IPS DF 6.9 (cell line): ENCODE results near the gene ZNF771.

ENCODE experiments used
- DNase-seq: peaks from one replicate; pipeline ENCODE4 v3.0.0-alpha.2; 2013; ENCODE audit warnings: low read depth, low spot score
- H3K27ac ChIP-seq: one replicate; pipeline ENCODE4 v1.5.1; 2013; ENCODE audit warnings: low read length, control low read depth
- H3K27me3 ChIP-seq: 2 replicates; pipeline ENCODE4 v1.6.1; 2013; ENCODE audit warnings: mild to moderate bottlenecking, low read length; ENCODE audit not compliant: control insufficient read depth, insufficient read depth
- H3K36me3 ChIP-seq: 2 replicates; pipeline ENCODE4 v1.6.1; 2013; ENCODE audit warnings: low read length; ENCODE audit not compliant: control insufficient read depth, insufficient read depth
- H3K4me1 ChIP-seq: 2 replicates; pipeline ENCODE4 v1.6.1; 2013; ENCODE audit warnings: low read length; ENCODE audit not compliant: control insufficient read depth, insufficient read depth
- H3K4me3 ChIP-seq: 2 replicates; pipeline ENCODE4 v1.5.1; 2013; ENCODE audit warnings: mild to moderate bottlenecking, low read length
- H3K9me3 ChIP-seq: 2 replicates; pipeline ENCODE4 v1.6.1; 2013; ENCODE audit warnings: low read length, inconsistent platforms; ENCODE audit not compliant: control insufficient read depth, insufficient read depth
- WGBS: extraction: QIAGEN DNeasy Blood & Tissue Kit; methylation state at CpG from one replicate; pipeline ENCODE4 v1.1.7; 2013; ENCODE audit warnings: mixed read lengths, missing lambda C conversion rate; ENCODE audit not compliant: insufficient read length, insufficient coverage; 5-methylcytosine and 5-hydroxymethylcytosine counted together

Gene ZNF771

DNA sequence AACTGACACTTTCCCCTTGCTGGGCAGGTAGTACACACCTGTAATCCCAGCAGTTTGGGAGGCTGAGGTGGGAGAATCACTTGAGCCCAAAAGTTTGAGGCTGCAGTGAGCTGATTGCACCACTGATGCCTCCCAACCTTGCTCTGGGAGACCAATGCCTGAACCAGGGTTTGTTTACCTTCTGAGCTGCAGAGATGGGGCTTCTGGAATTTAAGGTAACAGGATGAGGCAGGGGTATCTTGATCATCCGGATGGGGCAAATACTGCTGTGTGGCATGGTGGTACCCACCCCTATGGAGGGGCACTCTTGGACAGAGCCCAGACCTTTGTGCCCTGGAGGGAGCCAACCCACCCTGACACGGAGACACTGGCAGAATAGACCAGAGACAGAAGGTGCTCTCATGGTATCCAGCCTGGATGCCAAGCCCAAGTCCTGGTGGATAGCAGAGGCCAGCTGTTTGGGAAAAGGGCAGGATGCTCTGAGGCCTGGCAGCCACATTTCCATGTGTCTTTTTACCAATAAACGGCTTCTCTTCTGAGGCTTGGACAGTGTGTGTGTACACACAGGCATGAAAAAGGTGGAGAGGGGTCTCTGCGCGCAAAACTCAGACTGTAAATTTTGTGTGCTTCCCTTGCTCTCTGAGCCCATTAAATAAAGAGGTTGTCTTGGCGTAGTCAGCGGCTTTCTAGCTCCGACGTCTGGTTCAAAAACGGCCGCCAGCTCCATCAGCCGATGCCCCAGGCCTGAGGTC lies 7.8 kb upstream of the ZNF771 start:
- Histone ChIP-seq H3K4me3 (peak overlapping the region; percentile 33; the same call in 1 of the 2 replicates), H3K4me1 (no peaks in the 10 kb centered on the region), H3K9me3 (no peaks in the 10 kb centered on the region), H3K36me3 (peaks cover 17% of the 10 kb centered on the region), H3K27ac (no peak overlapping the region), H3K27me3 (no peaks in the 10 kb centered on the region)
- no CpG with 5 or more reads among the region's 12 CpGs for WGBS
- DNase-seq, result no peak

DNA sequence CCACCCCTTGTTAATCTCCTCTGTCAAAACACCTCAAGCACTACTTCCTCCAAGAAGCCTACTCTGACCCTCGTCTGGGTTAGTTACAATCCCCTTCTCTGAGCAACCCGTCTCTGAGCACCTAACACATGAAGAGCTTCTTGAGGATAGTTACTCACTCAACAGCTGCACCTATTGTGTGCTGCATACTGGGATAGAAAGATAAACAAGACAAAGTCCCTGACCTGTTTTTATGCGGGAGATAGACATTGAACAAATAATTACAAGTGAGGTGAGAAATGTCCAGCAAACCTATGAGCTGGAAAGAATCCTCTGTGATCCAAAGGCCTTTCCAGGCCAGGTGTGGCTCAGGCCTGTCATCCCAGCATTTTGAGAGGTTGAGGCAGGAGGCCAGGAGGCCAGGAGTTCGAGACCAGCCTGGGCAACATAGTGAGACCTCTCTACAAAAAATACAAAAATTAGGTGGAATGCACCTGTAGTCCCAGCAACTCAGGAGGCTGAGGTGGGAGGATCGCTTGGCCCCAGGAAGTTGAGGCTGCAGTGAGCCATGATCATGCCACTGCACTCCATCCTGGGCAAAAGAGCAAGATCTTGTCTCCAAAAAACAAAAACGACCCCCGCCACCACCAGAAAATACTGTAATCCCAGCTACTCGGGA lies 5.5 kb upstream of the ZNF771 start:
- Histone ChIP-seq H3K4me1 (no peaks in the 10 kb centered on the region), H3K27me3 (no peaks in the 10 kb centered on the region), H3K27ac (no peak overlapping the region), H3K9me3 (no peaks in the 10 kb centered on the region), H3K36me3 (peaks cover 17% of the 10 kb centered on the region), H3K4me3 (no peak overlapping the region)
- no peak for DNase-seq
- WGBS, result no CpG with 5 or more reads among the region's 8 CpGs

DNA sequence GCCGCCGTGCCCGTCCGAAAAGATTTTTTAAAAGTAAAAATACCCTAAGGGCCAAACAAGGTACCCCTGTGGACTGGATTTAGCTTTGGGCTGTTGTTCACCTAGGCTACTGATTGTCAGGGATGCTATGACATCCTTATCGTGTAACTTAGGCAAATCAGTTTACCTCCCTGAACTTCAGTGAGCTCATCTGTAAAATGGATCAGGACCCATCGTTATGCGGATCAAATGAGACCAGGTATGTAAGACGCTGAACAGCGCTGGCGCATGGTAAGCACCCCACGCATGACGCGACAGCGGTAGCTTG lies 658 bp upstream of the ZNF771 start:
- no CpG with 5 or more reads among the region's 14 CpGs for WGBS
- Histone ChIP-seq H3K4me3 (peak overlapping the region; percentile 76; the same call in 1 of the 2 replicates), H3K36me3 (peaks cover 5% of the 10 kb centered on the region; the same call in 1 of the 2 replicates), H3K4me1 (0 out of 2 replicates have a peak, but pooled peaks cover 5% of the 10 kb centered on the region), H3K27me3 (no peaks in the 10 kb centered on the region), H3K9me3 (no peaks in the 10 kb centered on the region), H3K27ac (no peak overlapping the region)
- no peak for DNase-seq

DNA sequence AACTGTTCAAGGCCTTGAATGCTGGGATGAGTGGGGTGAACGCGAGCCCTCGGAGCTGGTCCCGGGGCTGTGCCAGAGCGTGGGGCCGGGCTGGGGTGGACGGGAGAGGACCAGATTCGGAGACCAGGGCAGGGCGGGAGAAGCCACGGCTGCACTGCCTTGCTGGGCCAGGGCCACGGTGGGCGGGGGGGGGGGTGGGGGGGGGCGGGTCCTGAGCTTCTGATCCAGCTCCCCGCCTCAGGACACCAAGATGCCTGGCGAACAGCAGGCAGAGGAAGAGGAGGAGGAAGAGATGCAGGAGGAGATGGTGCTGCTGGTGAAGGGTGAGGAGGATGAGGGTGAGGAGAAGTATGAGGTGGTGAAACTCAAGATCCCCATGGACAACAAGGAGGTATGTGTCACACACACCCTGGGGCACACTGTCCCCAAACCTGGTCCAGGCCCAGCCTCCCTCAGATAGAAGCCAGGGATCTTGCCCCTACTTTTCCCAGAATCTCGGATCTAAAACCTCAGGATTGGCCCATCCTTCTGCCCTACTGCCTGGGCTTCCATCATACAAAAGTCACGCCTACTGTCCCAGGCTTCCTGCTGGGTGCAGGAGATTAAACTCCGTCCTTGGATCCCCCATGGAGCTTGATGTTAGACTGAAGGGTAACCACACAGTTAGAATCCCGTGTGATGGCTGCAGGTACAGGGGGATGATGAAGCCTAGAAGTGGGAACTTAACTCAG lies 563 bp downstream of the ZNF771 start:
- no peak for DNase-seq
- Histone ChIP-seq H3K27me3 (no peaks in the 10 kb centered on the region), H3K4me3 (peak overlapping the region; percentile 76), H3K9me3 (no peaks in the 10 kb centered on the region), H3K4me1 (0 out of 2 replicates have a peak, but pooled peaks cover 5% of the 10 kb centered on the region), H3K27ac (no peak overlapping the region), H3K36me3 (peaks cover 7% of the 10 kb centered on the region; the same call in 1 of the 2 replicates)
- WGBS, result no CpG with 5 or more reads among the region's 19 CpGs

DNA sequence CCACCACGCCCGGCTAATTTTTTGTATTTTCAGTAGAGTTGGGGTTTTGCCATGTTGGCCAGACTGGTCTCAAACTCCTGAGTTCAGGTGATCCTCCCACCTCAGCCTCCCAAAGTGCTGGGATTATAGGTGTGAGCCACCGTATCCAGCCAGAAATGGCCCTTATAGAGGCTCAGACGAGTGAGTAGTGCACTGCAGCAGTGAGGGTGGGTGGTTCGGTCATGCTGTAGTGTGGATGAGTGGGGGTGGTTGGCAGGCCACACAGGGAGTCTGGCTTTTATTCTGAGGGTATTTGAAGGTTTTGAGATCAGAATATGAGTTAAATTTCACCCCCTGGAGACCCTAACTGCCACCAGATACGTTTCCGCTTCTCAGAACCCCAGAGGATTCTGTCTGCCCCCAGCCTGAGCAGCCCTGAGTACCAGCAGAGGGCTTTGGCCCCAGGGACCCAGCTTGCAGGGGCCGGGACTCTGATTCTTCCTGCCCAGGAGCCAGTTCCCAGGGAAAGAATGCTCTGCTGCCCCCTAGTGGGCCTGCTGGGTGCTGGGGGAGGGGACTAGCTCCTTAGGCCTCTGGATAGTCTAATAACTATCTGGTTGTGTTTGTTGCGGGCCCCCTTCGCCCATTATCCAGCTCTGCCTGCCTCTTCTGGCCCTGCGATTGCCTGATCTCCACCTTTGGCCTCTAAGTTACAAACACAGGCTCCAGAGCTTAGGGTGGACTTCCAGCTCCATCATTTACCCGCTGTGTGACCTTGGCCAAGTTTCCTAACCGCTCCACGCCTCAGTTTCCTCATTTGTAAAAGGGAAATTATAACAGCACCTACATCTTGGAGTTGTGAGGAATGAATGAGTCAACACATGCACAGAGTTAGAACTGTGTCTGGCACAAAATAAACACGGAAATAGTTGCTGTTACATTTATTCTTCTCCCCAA lies 2.0 kb downstream of the ZNF771 start:
- no peaks in the 10 kb centered on the region for H3K9me3 ChIP-seq
- H3K27me3 ChIP-seq, result no peaks in the 10 kb centered on the region
- no CpG with 5 or more reads among the region's 15 CpGs for WGBS
- no peak overlapping the region for H3K27ac ChIP-seq
- H3K36me3 ChIP-seq, result peaks cover 9% of the 10 kb centered on the region; the same call in 1 of the 2 replicates
- DNase-seq, result no peak
- 0 out of 2 replicates have a peak, but pooled peaks cover 5% of the 10 kb centered on the region for H3K4me1 ChIP-seq
- H3K4me3 ChIP-seq, result no peak overlapping the region

DNA sequence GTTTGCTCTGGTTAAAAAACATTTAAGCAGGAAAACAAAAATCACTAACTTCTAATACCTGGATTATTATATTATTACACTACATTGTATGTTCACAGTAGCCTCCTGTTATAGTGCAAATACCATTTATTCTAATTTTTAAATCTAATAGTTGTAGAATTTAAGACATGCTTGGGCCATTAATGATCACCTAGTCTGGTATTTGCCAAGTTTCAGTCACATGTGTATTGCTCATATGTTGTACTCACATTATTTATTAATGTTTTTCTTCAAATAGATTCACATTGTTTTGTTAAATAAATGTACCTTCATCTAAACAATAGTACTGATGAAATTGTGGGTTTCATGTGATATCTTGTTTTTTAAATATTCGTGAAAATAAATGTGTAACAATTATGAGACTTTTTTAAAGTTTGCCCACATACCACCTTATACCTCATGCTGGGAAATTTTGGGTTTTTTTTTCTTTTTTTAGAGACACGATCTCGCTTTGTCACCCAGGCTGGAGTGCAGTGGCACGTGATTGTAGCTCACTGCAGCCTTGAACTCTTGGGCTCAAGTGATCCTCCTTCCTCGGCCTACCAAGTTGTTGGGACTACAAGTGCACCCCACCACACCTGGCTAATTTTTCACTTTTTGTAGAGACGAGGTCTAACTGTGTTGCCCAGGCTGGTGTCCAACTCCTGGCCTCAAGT lies 5.9 kb downstream of the ZNF771 start:
- 0 out of 2 replicates have a peak, but pooled peaks cover 1% of the 10 kb centered on the region for H3K4me1 ChIP-seq
- H3K27me3 ChIP-seq, result no peaks in the 10 kb centered on the region
- H3K9me3 ChIP-seq, result no peaks in the 10 kb centered on the region
- no peak for DNase-seq
- WGBS, result no CpG with 5 or more reads among the region's 6 CpGs
- H3K36me3 ChIP-seq, result peaks cover 9% of the 10 kb centered on the region; the same call in 1 of the 2 replicates
- H3K27ac ChIP-seq, result no peak overlapping the region
- H3K4me3 ChIP-seq, result no peak overlapping the region

DNA sequence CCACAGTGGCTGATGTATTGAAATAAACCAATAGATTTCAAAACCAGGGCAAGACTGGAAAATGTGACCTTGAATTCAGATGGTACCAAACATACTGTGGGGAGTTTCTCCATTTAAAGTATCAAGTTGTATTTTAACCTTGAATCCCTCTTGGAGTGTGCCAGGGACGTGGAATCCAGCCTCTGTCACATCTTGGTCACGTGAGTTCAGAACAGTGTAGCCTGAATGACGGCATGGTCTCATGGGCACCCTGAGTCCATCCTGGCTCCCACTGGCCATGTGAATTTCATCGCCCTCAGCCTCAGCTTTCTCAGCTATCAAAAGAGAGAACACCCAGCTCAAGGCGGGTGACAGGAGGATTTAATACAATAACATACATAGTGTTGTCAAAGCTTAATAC lies 6.8 kb downstream of the ZNF771 start:
- Histone ChIP-seq H3K9me3 (no peaks in the 10 kb centered on the region), H3K4me3 (no peak overlapping the region), H3K36me3 (peaks cover 9% of the 10 kb centered on the region; the same call in 1 of the 2 replicates), H3K4me1 (0 out of 2 replicates have a peak, but pooled peaks cover 1% of the 10 kb centered on the region), H3K27me3 (no peaks in the 10 kb centered on the region), H3K27ac (no peak overlapping the region)
- WGBS, result no CpG with 5 or more reads among the region's 5 CpGs
- DNase-seq, result no peak

DNA sequence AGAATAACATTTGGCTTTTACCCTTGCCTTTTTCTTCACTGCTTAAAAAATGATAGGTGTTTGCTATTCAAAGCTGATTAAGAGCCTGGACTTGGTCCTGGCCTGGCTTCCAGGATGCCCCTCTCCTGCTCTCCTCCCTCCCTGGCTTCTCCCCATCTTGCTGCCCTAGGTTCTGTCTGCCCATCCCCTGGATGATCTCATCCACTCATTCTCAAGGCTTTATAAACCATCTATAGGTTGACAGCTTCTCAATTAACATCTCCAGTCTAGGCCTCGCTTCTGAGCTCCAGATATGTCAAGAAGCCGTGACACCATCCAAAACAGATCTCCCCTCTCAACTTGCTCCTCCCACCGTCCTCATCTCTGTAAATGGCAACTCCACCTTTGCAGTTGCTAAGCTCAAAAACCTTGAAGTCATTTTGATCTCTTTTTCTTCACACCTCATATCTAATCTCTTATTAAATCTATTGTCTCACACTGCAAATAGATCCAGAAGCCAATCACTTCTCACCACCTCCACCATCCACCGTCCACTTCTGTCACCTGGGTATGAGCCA lies 8.7 kb downstream of the ZNF771 start:
- DNase-seq, result no peak
- Histone ChIP-seq H3K4me3 (no peak overlapping the region), H3K9me3 (no peaks in the 10 kb centered on the region), H3K36me3 (peaks cover 11% of the 10 kb centered on the region; the same call in 1 of the 2 replicates), H3K27me3 (no peaks in the 10 kb centered on the region), H3K4me1 (no peaks in the 10 kb centered on the region), H3K27ac (no peak overlapping the region)
- 100% methylated on average over 1 of the region's 4 CpGs for WGBS
